Astrocyte of the spinal cord (primary cell): Measurements from ENCODE around the gene PTPRU.

Source experiments
- DNase-seq: peaks from one replicate; pipeline ENCODE4 v3.0.0; 2011; ENCODE audit warnings: low read depth, low spot score
- H3K4me3 ChIP-seq: 2 replicates; pipeline ENCODE4 v1.5.1; 2011; ENCODE audit warnings: low read depth, mild to moderate bottlenecking, low read length, moderate library complexity
- CTCF ChIP-seq: IDR thresholded peaks from 2 replicates; pipeline ENCODE4 v1.5.1; 2012; ENCODE audit warnings: low read depth, mild to moderate bottlenecking, low read length, inconsistent platforms
- in situ Hi-C: cut with HindIII; loops from 2 replicates; pipeline ENCODE4 v1.10.0; 2017; ENCODE audit warnings: low sequenced_read_pairs

Gene PTPRU

GRCh38 chr1:29360768-29361167 is 124.4 kb downstream of the PTPRU start:
- no peak overlapping the region for H3K4me3 ChIP-seq
- DNase-seq = no peak
- no peak for TF ChIP-seq CTCF
- in situ Hi-C loops = no loop called here

- in situ Hi-C loops = no loop called here
- no peak for DNase-seq
- no peak for TF ChIP-seq CTCF
- H3K4me3 ChIP-seq = no peak overlapping the region
Observed at GRCh38 chr1:29361686-29362085, 125.4 kb downstream of the PTPRU start.

GRCh38 chr1:29362116-29362515 is 125.8 kb downstream of the PTPRU start:
- in situ Hi-C loops = no loop called here
- DNase-seq = no peak
- H3K4me3 ChIP-seq = no peak overlapping the region
- no peak for TF ChIP-seq CTCF

- DNase-seq = no peak
- TF ChIP-seq CTCF = no peak
- no peak overlapping the region for H3K4me3 ChIP-seq
- in situ Hi-C loops = no loop called here
Observed at GRCh38 chr1:29362764-29363163, 126.4 kb downstream of the PTPRU start.

GRCh38 chr1:29363536-29363935 is 127.2 kb downstream of the PTPRU start:
- no peak for TF ChIP-seq CTCF
- no peak overlapping the region for H3K4me3 ChIP-seq
- DNase-seq = no peak
- in situ Hi-C loops = no loop called here

GRCh38 chr1:29364101-29364678 is 127.9 kb downstream of the PTPRU start:
- TF ChIP-seq CTCF = no peak
- DNase-seq = no peak
- no peak overlapping the region for H3K4me3 ChIP-seq
- in situ Hi-C loops = no loop called here
